NCI-H1930 (cell line): Measurements from ENCODE around the gene TBX15.
"Not testable (repeated sequence)": the region's sequence is repeated elsewhere in the genome, so short reads cannot be mapped to it uniquely, and the experiment has no call there.

ENCODE experiments used
- DNase-seq, 2 experiments: peaks; one replicate each; lab custom pipeline; 2025; lab: John Stamatoyannopoulos, UW

The TBX15 gene

GRCh38 chr1:118958937-118959631 is 29.1 kb downstream of the TBX15 start:
- DNase-seq, result no peak

- DNase-seq, result no peak
These were observed 30.0 kb downstream of the TBX15 start for GRCh38 chr1:118958140-118958539.

GRCh38 chr1:118957579-118957978 is 30.6 kb downstream of the TBX15 start:
- not testable (repeated sequence) for DNase-seq

- no peak for DNase-seq
These were observed 33.7 kb downstream of the TBX15 start for GRCh38 chr1:118954301-118954905.

GRCh38 chr1:118951270-118951936 is 36.7 kb downstream of the TBX15 start:
- DNase-seq, result no peak

GRCh38 chr1:118949315-118949714 is 38.8 kb downstream of the TBX15 start:
- no peak for DNase-seq

- no peak for DNase-seq
These were observed 39.3 kb downstream of the TBX15 start for GRCh38 chr1:118948846-118949245.

- DNase-seq, result no peak
These were observed 39.8 kb downstream of the TBX15 start for GRCh38 chr1:118948351-118948750.

- no peak for DNase-seq
These were observed 40.4 kb downstream of the TBX15 start for GRCh38 chr1:118947790-118948189.

GRCh38 chr1:118947003-118947765 is 41.0 kb downstream of the TBX15 start:
- DNase-seq, result no peak

- DNase-seq, result no peak
These were observed 42.7 kb downstream of the TBX15 start for GRCh38 chr1:118945489-118945888.

- no peak for DNase-seq
These were observed 43.6 kb downstream of the TBX15 start for GRCh38 chr1:118944546-118944945.

- no peak for DNase-seq
These were observed 44.0 kb downstream of the TBX15 start for GRCh38 chr1:118944133-118944532.

GRCh38 chr1:118940957-118941356 is 47.2 kb downstream of the TBX15 start:
- DNase-seq, result no peak

GRCh38 chr1:118937413-118938072 is 50.6 kb downstream of the TBX15 start:
- no peak for DNase-seq

- DNase-seq, result no peak
These were observed 53.4 kb downstream of the TBX15 start for GRCh38 chr1:118934706-118935105.

- no peak for DNase-seq
These were observed 54.9 kb downstream of the TBX15 start for GRCh38 chr1:118933051-118933781.

GRCh38 chr1:118931876-118932275 is 56.3 kb downstream of the TBX15 start:
- DNase-seq, result no peak

GRCh38 chr1:118928739-118929554 is 59.2 kb downstream of the TBX15 start:
- no peak for DNase-seq

GRCh38 chr1:118927427-118928187 is 60.5 kb downstream of the TBX15 start:
- no peak for DNase-seq
